H1 (cell line): ENCODE results near the gene TFAP2E.

Source experiments
- CEBPB ChIP-seq: IDR thresholded peaks from 2 replicates; pipeline ENCODE4 v1.6.1; 2012; ENCODE audit warnings: low read depth, low read length
- CTCF ChIP-seq, 3 experiments: IDR thresholded peaks; 1 replicate in 2 of 3; 2 replicates in 1 of 3; pipeline versions ENCODE4 v1.5.1 to v1.6.1; 2011; ENCODE audit warnings: low read length in 3 of 3, mild to moderate bottlenecking in 3 of 3, inconsistent platforms in 2 of 3, low read depth in 1 of 3, moderate library complexity in 1 of 3; ENCODE audit not compliant: insufficient read depth in 1 of 3; ENCODE audit errors: control extremely low read depth in 1 of 3
- EZH2 ChIP-seq: fragments of 200-600 bp; sonication (generic); IDR thresholded peaks from 2 replicates; pipeline ENCODE4 v1.7.1; 2012; ENCODE audit warnings: low read depth, mild to moderate bottlenecking, moderate library complexity, low read length, inconsistent platforms; ENCODE audit not compliant: severe bottlenecking
- GABPA ChIP-seq: IDR thresholded peaks from 2 replicates; pipeline ENCODE4 v1.6.1; 2011; ENCODE audit warnings: mild to moderate bottlenecking, low read length, moderate library complexity, borderline replicate concordance; ENCODE audit not compliant: insufficient read depth
- HDAC2 ChIP-seq, 2 experiments: fragments of 300-600 bp in 1 of 2; sonication (generic) in 1 of 2; IDR thresholded peaks; 2 replicates each; pipeline ENCODE4 v1.6.1; 2011 to 2012; ENCODE audit warnings: low read depth in 2 of 2, low read length in 2 of 2, mild to moderate bottlenecking in 2 of 2, moderate library complexity in 2 of 2, borderline replicate concordance in 1 of 2, inconsistent platforms in 1 of 2
- KDM1A ChIP-seq: fragments of 200-600, 300-600 bp; sonication (generic); IDR thresholded peaks from 2 replicates; pipeline ENCODE4 v1.7.1; 2016; ENCODE audit warnings: mild to moderate bottlenecking, low read length, borderline replicate concordance
- RAD21 ChIP-seq, 2 experiments: IDR thresholded peaks in 1 of 2; conservative IDR thresholded peaks in 1 of 2; 2 replicates each; pipeline ENCODE4 v1.6.1; 2011; ENCODE audit warnings: low read depth in 2 of 2, low read length in 2 of 2, improper control_type of control experiment in 1 of 2, inconsistent platforms in 1 of 2, mild to moderate bottlenecking in 1 of 2, moderate library complexity in 1 of 2
- ZNF274 ChIP-seq: IDR thresholded peaks from 2 replicates; pipeline ENCODE4 v1.7.0; 2012; ENCODE audit warnings: low read length, borderline replicate concordance; ENCODE audit errors: extremely low read depth

- TF ChIP-seq EZH2 (no peak), ZNF274 (no peak), CTCF (IDR thresholded peaks at IDR 0.05; ENCODE audit: control extremely low read depth in 1 of 3, insufficient read depth in 1 of 3, low read depth in 1 of 3, low read length in 3 of 3) (peak; percentile 84 to 96 (median 94)), CEBPB (no peak), RAD21 (IDR thresholded peaks at IDR 0.05 in 1 of 2, conservative IDR thresholded peaks at IDR 0.05 in 1 of 2; ENCODE audit: low read depth in 2 of 2, low read length in 2 of 2) (peak; percentile 96), KDM1A (no peak), GABPA (no peak), HDAC2 (IDR thresholded peaks at IDR 0.05; ENCODE audit: borderline replicate concordance in 1 of 2, low read depth in 2 of 2, low read length in 2 of 2) (no peak)
Measured at GRCh38 chr1:35568975-35569395, 4.1 kb upstream of the TFAP2E start.
